GM12892 (cell line): ENCODE data around the gene MALRD1.

Experiments
- POLR2A ChIP-seq: IDR thresholded peaks from 2 replicates; pipeline ENCODE4 v1.6.1; 2011; ENCODE audit warnings: low read depth, low read length, control low read depth
- POLR2AphosphoS5 ChIP-seq: IDR thresholded peaks from 2 replicates; pipeline ENCODE4 v1.6.1; 2011; ENCODE audit warnings: low read depth, low read length, control low read depth
- TAF1 ChIP-seq: IDR thresholded peaks from 2 replicates; pipeline ENCODE4 v1.6.1; 2011; ENCODE audit warnings: low read depth, mild to moderate bottlenecking, control low read depth, low read length, borderline replicate concordance

DNA sequence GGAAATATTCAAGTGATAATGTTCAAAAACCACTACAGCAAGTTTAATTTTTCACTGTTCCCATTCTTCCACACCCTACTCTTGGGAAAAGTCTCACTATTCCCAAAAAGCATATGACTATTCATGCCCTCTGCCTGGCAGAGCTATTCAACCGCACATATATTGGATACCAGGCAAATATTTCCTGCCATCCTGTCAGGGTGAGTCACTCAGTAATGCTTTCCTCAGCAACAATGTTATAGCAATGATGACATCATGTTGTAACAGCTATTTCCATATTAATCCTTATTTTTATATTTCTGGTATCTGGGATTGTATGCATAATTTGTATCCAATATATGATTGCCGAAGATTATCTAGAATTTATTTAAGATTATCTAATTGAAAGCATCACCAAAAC lies 653.6 kb downstream of the MALRD1 start:
- TF ChIP-seq POLR2AphosphoS5 (no peak), TAF1 (no peak), POLR2A (no peak)
